ENCODE results near the gene SGF29. TPM values are rescaled to one million over a fixed set of nuclear protein-coding genes. Genes with fewer than 3 reads are reported as not detected.

The SGF29 gene
- total and polyA plus RNA-seq, 2 of the 8 experiments (the other 6 are each of a cell fraction or from before 2014, with no cell fraction given), result 3.1 to 22.7 TPM

- no peak for TF ChIP-seq KDM5A (IDR thresholded peaks at IDR 0.05; ENCODE audit: low read length)
- TF ChIP-seq SIRT6 (IDR thresholded peaks at IDR 0.05; ENCODE audit: low read length), result no peak
- TF ChIP-seq RFX5 (IDR thresholded peaks at IDR 0.05; ENCODE audit: borderline replicate concordance, low read depth, low read length), result no peak
- no peak for TF ChIP-seq JUND (IDR thresholded peaks at IDR 0.05; ENCODE audit: low read length)
Observed at GRCh38 chr16:28546626-28547025, 7.1 kb upstream of the SGF29 start (continued).

All from H1 (cell line).